Activated T-cell treated with anti-CD3 and anti-CD28 coated beads, Interleukin-2, amount 50 U/mL, for 4 hours (primary cell): Measurements from ENCODE around the gene RNU6-7. TPM values are rescaled to one million over a fixed set of nuclear protein-coding genes. Genes with fewer than 3 reads are reported as not detected.

Experiments
- ATAC-seq, 2 donors: fragments of 200-7000 bp; cut with Tn5 transposase; one replicate each; pipeline ENCODE4 v1.10.0; 2021
- DNase-seq: peaks from one replicate; pipeline ENCODE4 v3.0.0-alpha.2; 2020
- H3K27me3 Mint-ChIP-seq: one replicate; pipeline ENCODE4 v1.8.0; 2021; ENCODE audit warnings: low read depth, mixed read lengths
- H3K36me3 Mint-ChIP-seq: one replicate; pipeline ENCODE4 v1.8.0; 2022; ENCODE audit warnings: mixed read lengths; ENCODE audit not compliant: insufficient read depth
- H3K4me1 Mint-ChIP-seq: one replicate; pipeline ENCODE4 v1.8.0; 2021; ENCODE audit warnings: low read depth, mixed read lengths
- H3K4me3 Mint-ChIP-seq: one replicate; pipeline ENCODE4 v1.8.0; 2021; ENCODE audit warnings: mild to moderate bottlenecking, moderate library complexity, mixed read lengths
- H3K9me3 Mint-ChIP-seq: one replicate; pipeline ENCODE4 v1.8.0; 2021; ENCODE audit warnings: mixed read lengths
- total RNA-seq, 3 donors: library from RNA; stranded (reverse); gene quantifications; one replicate each; pipeline ENCODE4 v1.2.1, GENCODE V29; 2021

RNU6-7 gene
- total RNA-seq, 3 donors from 2014 or later, result not detected

GRCh38 chr14:32224737-32225377, 23.0 kb downstream of the RNU6-7 start:
- Mint-ChIP-seq H3K4me3 (no peak overlapping the region), H3K4me1 (no peaks in the 10 kb centered on the region), H3K36me3 (no peaks in the 10 kb centered on the region), H3K27me3 (peaks cover 9% of the 10 kb centered on the region), H3K9me3 (no peaks in the 10 kb centered on the region)
- DNase-seq (peak; percentile 9), ATAC-seq (peak; percentile 81)

- DNase-seq (no peak), ATAC-seq (no peak)
- Mint-ChIP-seq H3K36me3 (no peaks in the 10 kb centered on the region), H3K4me1 (no peaks in the 10 kb centered on the region), H3K4me3 (no peak overlapping the region), H3K27me3 (peaks cover 9% of the 10 kb centered on the region), H3K9me3 (no peaks in the 10 kb centered on the region)
Measured at GRCh38 chr14:32225378-32225920, 23.6 kb downstream of the RNU6-7 start.

- DNase-seq (no peak), ATAC-seq (no peak)
- H3K4me3 Mint-ChIP-seq, result no peak overlapping the region
- H3K36me3 Mint-ChIP-seq, result no peaks in the 10 kb centered on the region
- peaks cover 9% of the 10 kb centered on the region for H3K27me3 Mint-ChIP-seq
- H3K4me1 Mint-ChIP-seq, result no peaks in the 10 kb centered on the region
- H3K9me3 Mint-ChIP-seq, result no peaks in the 10 kb centered on the region
Measured at GRCh38 chr14:32226056-32226455, 24.2 kb downstream of the RNU6-7 start.

- no peak overlapping the region for H3K4me3 Mint-ChIP-seq
- H3K9me3 Mint-ChIP-seq, result no peaks in the 10 kb centered on the region
- no peak for DNase-seq
- no peaks in the 10 kb centered on the region for H3K27me3 Mint-ChIP-seq
- H3K36me3 Mint-ChIP-seq, result no peaks in the 10 kb centered on the region
- ATAC-seq, result no peak
- peaks cover 12% of the 10 kb centered on the region for H3K4me1 Mint-ChIP-seq
Measured at GRCh38 chr14:32230181-32230580, 28.3 kb downstream of the RNU6-7 start.

GRCh38 chr14:32230695-32231280, 28.9 kb downstream of the RNU6-7 start:
- no peak for ATAC-seq
- H3K4me1 Mint-ChIP-seq, result peaks cover 12% of the 10 kb centered on the region
- DNase-seq, result no peak
- H3K9me3 Mint-ChIP-seq, result no peaks in the 10 kb centered on the region
- no peaks in the 10 kb centered on the region for H3K27me3 Mint-ChIP-seq
- H3K36me3 Mint-ChIP-seq, result no peaks in the 10 kb centered on the region
- no peak overlapping the region for H3K4me3 Mint-ChIP-seq

- no peaks in the 10 kb centered on the region for H3K9me3 Mint-ChIP-seq
- DNase-seq, result no peak
- no peaks in the 10 kb centered on the region for H3K36me3 Mint-ChIP-seq
- peaks cover 12% of the 10 kb centered on the region for H3K4me1 Mint-ChIP-seq
- ATAC-seq, result no peak
- H3K27me3 Mint-ChIP-seq, result no peaks in the 10 kb centered on the region
- H3K4me3 Mint-ChIP-seq, result no peak overlapping the region
Measured at GRCh38 chr14:32232481-32232880, 30.6 kb downstream of the RNU6-7 start.

- ATAC-seq, result no peak
- Mint-ChIP-seq H3K9me3 (no peaks in the 10 kb centered on the region), H3K4me1 (peaks cover 12% of the 10 kb centered on the region), H3K36me3 (no peaks in the 10 kb centered on the region), H3K27me3 (no peaks in the 10 kb centered on the region), H3K4me3 (no peak overlapping the region)
- DNase-seq, result no peak
Measured at GRCh38 chr14:32233260-32233659, 31.4 kb downstream of the RNU6-7 start.

- peaks cover 2% of the 10 kb centered on the region for H3K27me3 Mint-ChIP-seq
- H3K36me3 Mint-ChIP-seq, result no peaks in the 10 kb centered on the region
- H3K9me3 Mint-ChIP-seq, result no peaks in the 10 kb centered on the region
- DNase-seq, result no peak
- H3K4me1 Mint-ChIP-seq, result no peaks in the 10 kb centered on the region
- no peak for ATAC-seq
- no peak overlapping the region for H3K4me3 Mint-ChIP-seq
Measured at GRCh38 chr14:32244404-32244803, 42.6 kb downstream of the RNU6-7 start.

- DNase-seq, result no peak
- ATAC-seq, result no peak
- Mint-ChIP-seq H3K36me3 (no peaks in the 10 kb centered on the region), H3K4me1 (no peaks in the 10 kb centered on the region), H3K27me3 (no peaks in the 10 kb centered on the region), H3K9me3 (no peaks in the 10 kb centered on the region), H3K4me3 (no peak overlapping the region)
Measured at GRCh38 chr14:32246751-32247150, 44.9 kb downstream of the RNU6-7 start.

GRCh38 chr14:32249371-32249770, 47.5 kb downstream of the RNU6-7 start:
- H3K9me3 Mint-ChIP-seq, result no peaks in the 10 kb centered on the region
- no peaks in the 10 kb centered on the region for H3K4me1 Mint-ChIP-seq
- ATAC-seq, result no peak
- no peak overlapping the region for H3K4me3 Mint-ChIP-seq
- no peaks in the 10 kb centered on the region for H3K27me3 Mint-ChIP-seq
- no peaks in the 10 kb centered on the region for H3K36me3 Mint-ChIP-seq
- no peak for DNase-seq

- Mint-ChIP-seq H3K36me3 (no peaks in the 10 kb centered on the region), H3K4me1 (no peaks in the 10 kb centered on the region), H3K27me3 (no peaks in the 10 kb centered on the region), H3K9me3 (no peaks in the 10 kb centered on the region), H3K4me3 (no peak overlapping the region)
- no peak for ATAC-seq
- DNase-seq, result no peak
Measured at GRCh38 chr14:32249780-32250179, 47.9 kb downstream of the RNU6-7 start.

GRCh38 chr14:32250681-32251080, 48.8 kb downstream of the RNU6-7 start:
- Mint-ChIP-seq H3K4me1 (no peaks in the 10 kb centered on the region), H3K4me3 (no peak overlapping the region), H3K9me3 (no peaks in the 10 kb centered on the region), H3K27me3 (no peaks in the 10 kb centered on the region), H3K36me3 (no peaks in the 10 kb centered on the region)
- DNase-seq, result no peak
- no peak for ATAC-seq

- Mint-ChIP-seq H3K36me3 (no peaks in the 10 kb centered on the region), H3K9me3 (no peaks in the 10 kb centered on the region), H3K4me3 (no peak overlapping the region), H3K27me3 (no peaks in the 10 kb centered on the region), H3K4me1 (no peaks in the 10 kb centered on the region)
- ATAC-seq (no peak), DNase-seq (no peak)
Measured at GRCh38 chr14:32251530-32251929, 49.7 kb downstream of the RNU6-7 start.
